ENCODE measurements around the gene WNT7A.

DNA sequence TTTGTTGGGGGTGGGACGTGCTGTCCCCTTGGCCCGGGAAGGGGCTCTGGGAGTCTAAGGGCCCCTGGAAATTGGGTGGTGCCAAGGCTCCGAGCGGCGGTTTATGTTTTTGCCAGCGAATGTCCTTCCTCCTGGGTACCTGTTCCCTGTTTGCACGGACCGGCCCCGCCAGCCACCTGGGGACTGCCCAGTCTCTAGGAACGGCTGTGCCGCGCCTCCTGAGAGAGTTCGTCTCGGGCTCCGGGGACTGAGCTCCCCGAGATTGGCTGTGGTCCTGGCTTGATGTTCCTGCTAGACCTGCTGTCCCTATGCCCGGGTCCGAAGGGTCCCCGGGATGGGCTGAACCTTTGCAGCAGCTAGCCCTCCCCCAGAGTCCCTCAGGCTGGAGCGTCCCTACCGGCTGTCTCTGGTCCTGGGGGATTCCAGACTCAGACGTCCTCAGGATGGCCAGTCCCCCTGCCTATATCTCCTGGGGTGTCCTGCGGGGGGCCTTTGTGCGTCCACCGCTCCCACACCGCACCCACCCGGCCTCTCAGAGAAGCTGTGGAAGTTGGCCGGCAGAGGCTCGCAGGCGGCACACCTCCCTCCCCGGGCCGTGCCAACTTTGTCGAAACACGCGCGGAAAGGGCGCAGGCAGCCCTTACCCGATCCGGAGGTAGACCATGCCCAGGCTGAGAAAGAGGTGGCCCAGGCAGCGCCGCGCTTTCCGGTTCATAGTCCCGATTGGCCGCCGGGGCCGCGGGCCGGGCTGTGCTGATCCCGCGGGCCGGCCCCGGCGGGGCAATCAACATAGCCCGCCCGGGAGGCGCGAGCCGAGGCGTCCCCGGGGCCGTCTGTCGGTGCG is 547 bp downstream of the WNT7A start:
- TF ChIP-seq, protein P1, sequence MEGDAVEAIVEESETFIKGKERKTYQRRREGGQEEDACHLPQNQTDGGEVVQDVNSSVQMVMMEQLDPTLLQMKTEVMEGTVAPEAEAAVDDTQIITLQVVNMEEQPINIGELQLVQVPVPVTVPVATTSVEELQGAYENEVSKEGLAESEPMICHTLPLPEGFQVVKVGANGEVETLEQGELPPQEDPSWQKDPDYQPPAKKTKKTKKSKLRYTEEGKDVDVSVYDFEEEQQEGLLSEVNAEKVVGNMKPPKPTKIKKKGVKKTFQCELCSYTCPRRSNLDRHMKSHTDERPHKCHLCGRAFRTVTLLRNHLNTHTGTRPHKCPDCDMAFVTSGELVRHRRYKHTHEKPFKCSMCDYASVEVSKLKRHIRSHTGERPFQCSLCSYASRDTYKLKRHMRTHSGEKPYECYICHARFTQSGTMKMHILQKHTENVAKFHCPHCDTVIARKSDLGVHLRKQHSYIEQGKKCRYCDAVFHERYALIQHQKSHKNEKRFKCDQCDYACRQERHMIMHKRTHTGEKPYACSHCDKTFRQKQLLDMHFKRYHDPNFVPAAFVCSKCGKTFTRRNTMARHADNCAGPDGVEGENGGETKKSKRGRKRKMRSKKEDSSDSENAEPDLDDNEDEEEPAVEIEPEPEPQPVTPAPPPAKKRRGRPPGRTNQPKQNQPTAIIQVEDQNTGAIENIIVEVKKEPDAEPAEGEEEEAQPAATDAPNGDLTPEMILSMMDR (IDR thresholded peaks at IDR 0.05; ENCODE audit: borderline replicate concordance, extremely low read depth, low read length, poor library complexity, severe bottlenecking): no peak
- TF ChIP-seq EZH2 (IDR thresholded peaks at IDR 0.05; ENCODE audit: borderline replicate concordance, low read depth, low read length, severe bottlenecking): no peak

Data from DND-41 (cell line).